ENCODE measurements around the gene KDELR1.
A peak's percentile ranks its signal among the peaks of the same experiment; 100 is the strongest.

KDELR1 gene

GRCh38 chr19:48346191-48346590 lies 45.2 kb downstream of the KDELR1 start:
- H3K9me3 ChIP-seq (ENCODE audit: control insufficient read depth in 1 of 2, low read length in 2 of 2) = no peaks in the 10 kb centered on the region
- H3K27ac ChIP-seq (ENCODE audit: low read depth, low read length) = no peak overlapping the region
- no peaks in the 10 kb centered on the region for H3K27me3 ChIP-seq (ENCODE audit: control insufficient read depth in 1 of 2, insufficient read depth in 2 of 2, low read length in 2 of 2)
- H3K36me3 ChIP-seq (ENCODE audit: control insufficient read depth in 1 of 2, insufficient read depth in 2 of 2, low read length in 2 of 2) = peaks cover 6 to 9% of the 10 kb centered on the region in 2 donors
- no peaks in the 10 kb centered on the region for H3K4me1 ChIP-seq (ENCODE audit: control insufficient read depth in 1 of 2, insufficient read depth in 2 of 2, low read length in 2 of 2)
- H3K4me3 ChIP-seq (ENCODE audit: low read depth in 1 of 2, low read length in 2 of 2) = no peak overlapping the region
- H3K9ac ChIP-seq (ENCODE audit: low read depth in 1 of 2, low read length in 2 of 2) = no peak overlapping the region

- Histone ChIP-seq H3K4me3 (ENCODE audit: low read depth in 1 of 2, low read length in 2 of 2) (no peak overlapping the region), H3K36me3 (ENCODE audit: control insufficient read depth in 1 of 2, insufficient read depth in 2 of 2, low read length in 2 of 2) (peaks cover 6 to 9% of the 10 kb centered on the region in 2 donors), H3K27me3 (ENCODE audit: control insufficient read depth in 1 of 2, insufficient read depth in 2 of 2, low read length in 2 of 2) (no peaks in the 10 kb centered on the region), H3K9ac (ENCODE audit: low read depth in 1 of 2, low read length in 2 of 2) (no peak overlapping the region), H3K27ac (ENCODE audit: low read depth, low read length) (no peak overlapping the region), H3K4me1 (ENCODE audit: control insufficient read depth in 1 of 2, insufficient read depth in 2 of 2, low read length in 2 of 2) (no peaks in the 10 kb centered on the region), H3K9me3 (ENCODE audit: control insufficient read depth in 1 of 2, low read length in 2 of 2) (no peaks in the 10 kb centered on the region)
Observed at GRCh38 chr19:48344892-48345291, 46.5 kb downstream of the KDELR1 start.

- Histone ChIP-seq H3K36me3 (ENCODE audit: control insufficient read depth in 1 of 2, insufficient read depth in 2 of 2, low read length in 2 of 2) (peaks cover 6 to 9% of the 10 kb centered on the region in 2 donors), H3K9ac (ENCODE audit: low read depth in 1 of 2, low read length in 2 of 2) (no peak overlapping the region), H3K27me3 (ENCODE audit: control insufficient read depth in 1 of 2, insufficient read depth in 2 of 2, low read length in 2 of 2) (no peaks in the 10 kb centered on the region), H3K9me3 (ENCODE audit: control insufficient read depth in 1 of 2, low read length in 2 of 2) (no peaks in the 10 kb centered on the region), H3K4me3 (ENCODE audit: low read depth in 1 of 2, low read length in 2 of 2) (no peak overlapping the region), H3K4me1 (ENCODE audit: control insufficient read depth in 1 of 2, insufficient read depth in 2 of 2, low read length in 2 of 2) (no peaks in the 10 kb centered on the region), H3K27ac (ENCODE audit: low read depth, low read length) (no peak overlapping the region)
Observed at GRCh38 chr19:48342841-48343540, 48.4 kb downstream of the KDELR1 start.

- no peak overlapping the region for H3K9ac ChIP-seq (ENCODE audit: low read depth in 1 of 2, low read length in 2 of 2)
- H3K27ac ChIP-seq (ENCODE audit: low read depth, low read length) = no peak overlapping the region
- no peak overlapping the region for H3K4me3 ChIP-seq (ENCODE audit: low read depth in 1 of 2, low read length in 2 of 2)
- H3K4me1 ChIP-seq (ENCODE audit: control insufficient read depth in 1 of 2, insufficient read depth in 2 of 2, low read length in 2 of 2) = no peaks in the 10 kb centered on the region
- H3K9me3 ChIP-seq (ENCODE audit: control insufficient read depth in 1 of 2, low read length in 2 of 2) = no peaks in the 10 kb centered on the region
- H3K36me3 ChIP-seq (ENCODE audit: control insufficient read depth in 1 of 2, insufficient read depth in 2 of 2, low read length in 2 of 2) = peaks cover 6 to 9% of the 10 kb centered on the region in 2 donors
- H3K27me3 ChIP-seq (ENCODE audit: control insufficient read depth in 1 of 2, insufficient read depth in 2 of 2, low read length in 2 of 2) = no peaks in the 10 kb centered on the region
Observed at GRCh38 chr19:48342414-48342738, 49.0 kb downstream of the KDELR1 start.

GRCh38 chr19:48341515-48342413 lies 49.6 kb downstream of the KDELR1 start:
- Histone ChIP-seq H3K27ac (ENCODE audit: low read depth, low read length) (no peak overlapping the region), H3K9ac (ENCODE audit: low read depth in 1 of 2, low read length in 2 of 2) (no peak overlapping the region), H3K9me3 (ENCODE audit: control insufficient read depth in 1 of 2, low read length in 2 of 2) (no peaks in the 10 kb centered on the region), H3K36me3 (ENCODE audit: control insufficient read depth in 1 of 2, insufficient read depth in 2 of 2, low read length in 2 of 2) (peaks cover 6 to 9% of the 10 kb centered on the region in 2 donors), H3K4me3 (ENCODE audit: low read depth in 1 of 2, low read length in 2 of 2) (no peak overlapping the region), H3K4me1 (ENCODE audit: control insufficient read depth in 1 of 2, insufficient read depth in 2 of 2, low read length in 2 of 2) (no peaks in the 10 kb centered on the region), H3K27me3 (ENCODE audit: control insufficient read depth in 1 of 2, insufficient read depth in 2 of 2, low read length in 2 of 2) (no peaks in the 10 kb centered on the region)

- no peaks in the 10 kb centered on the region for H3K9me3 ChIP-seq (ENCODE audit: control insufficient read depth in 1 of 2, low read length in 2 of 2)
- no peak overlapping the region for H3K9ac ChIP-seq (ENCODE audit: low read depth in 1 of 2, low read length in 2 of 2)
Observed at GRCh38 chr19:48340995-48341394, 50.4 kb downstream of the KDELR1 start.

GRCh38 chr19:48338802-48339503 lies 52.4 kb downstream of the KDELR1 start:
- no peaks in the 10 kb centered on the region for H3K9me3 ChIP-seq (ENCODE audit: control insufficient read depth in 1 of 2, low read length in 2 of 2)
- no peaks in the 10 kb centered on the region for H3K27me3 ChIP-seq (ENCODE audit: control insufficient read depth in 1 of 2, insufficient read depth in 2 of 2, low read length in 2 of 2)
- no peaks in the 10 kb centered on the region for H3K4me1 ChIP-seq (ENCODE audit: control insufficient read depth in 1 of 2, insufficient read depth in 2 of 2, low read length in 2 of 2)
- H3K36me3 ChIP-seq (ENCODE audit: control insufficient read depth in 1 of 2, insufficient read depth in 2 of 2, low read length in 2 of 2) = peaks cover 6 to 9% of the 10 kb centered on the region in 2 donors
- H3K27ac ChIP-seq (ENCODE audit: low read depth, low read length) = no peak overlapping the region
- no peak overlapping the region for H3K9ac ChIP-seq (ENCODE audit: low read depth in 1 of 2, low read length in 2 of 2)
- H3K4me3 ChIP-seq (ENCODE audit: low read depth in 1 of 2, low read length in 2 of 2) = no peak overlapping the region

More at GRCh38 chr19:48340995-48341394, 50.4 kb downstream of the KDELR1 start:
- Histone ChIP-seq H3K4me3 (ENCODE audit: low read depth in 1 of 2, low read length in 2 of 2) (no peak overlapping the region), H3K27ac (ENCODE audit: low read depth, low read length) (no peak overlapping the region), H3K4me1 (ENCODE audit: control insufficient read depth in 1 of 2, insufficient read depth in 2 of 2, low read length in 2 of 2) (no peaks in the 10 kb centered on the region), H3K27me3 (ENCODE audit: control insufficient read depth in 1 of 2, insufficient read depth in 2 of 2, low read length in 2 of 2) (no peaks in the 10 kb centered on the region), H3K36me3 (ENCODE audit: control insufficient read depth in 1 of 2, insufficient read depth in 2 of 2, low read length in 2 of 2) (peaks cover 6 to 9% of the 10 kb centered on the region in 2 donors)

- H3K9ac ChIP-seq (ENCODE audit: low read depth in 1 of 2, low read length in 2 of 2) = no peak overlapping the region
- H3K27me3 ChIP-seq (ENCODE audit: control insufficient read depth in 1 of 2, insufficient read depth in 2 of 2, low read length in 2 of 2) = no peaks in the 10 kb centered on the region
- H3K36me3 ChIP-seq (ENCODE audit: control insufficient read depth in 1 of 2, insufficient read depth in 2 of 2, low read length in 2 of 2) = peaks cover 6 to 9% of the 10 kb centered on the region in 2 donors
- H3K4me3 ChIP-seq (ENCODE audit: low read depth in 1 of 2, low read length in 2 of 2) = no peak overlapping the region
- no peak overlapping the region for H3K27ac ChIP-seq (ENCODE audit: low read depth, low read length)
- H3K4me1 ChIP-seq (ENCODE audit: control insufficient read depth in 1 of 2, insufficient read depth in 2 of 2, low read length in 2 of 2) = peaks cover 4% of the 10 kb centered on the region in 2 donors
- no peaks in the 10 kb centered on the region for H3K9me3 ChIP-seq (ENCODE audit: control insufficient read depth in 1 of 2, low read length in 2 of 2)
Observed at GRCh38 chr19:48338253-48338755, 53.0 kb downstream of the KDELR1 start.

GRCh38 chr19:48333467-48334384 lies 57.6 kb downstream of the KDELR1 start:
- H3K9ac ChIP-seq (ENCODE audit: low read depth in 1 of 2, low read length in 2 of 2) = peak overlapping the region; percentile 94 to 97
- no peaks in the 10 kb centered on the region for H3K27me3 ChIP-seq (ENCODE audit: control insufficient read depth in 1 of 2, insufficient read depth in 2 of 2, low read length in 2 of 2)
- H3K9me3 ChIP-seq (ENCODE audit: control insufficient read depth in 1 of 2, low read length in 2 of 2) = peaks cover 0 to 2% of the 10 kb centered on the region in 2 donors
- no peaks in the 10 kb centered on the region for H3K36me3 ChIP-seq (ENCODE audit: control insufficient read depth in 1 of 2, insufficient read depth in 2 of 2, low read length in 2 of 2)
- peaks cover 28 to 40% of the 10 kb centered on the region in 2 donors for H3K4me1 ChIP-seq (ENCODE audit: control insufficient read depth in 1 of 2, insufficient read depth in 2 of 2, low read length in 2 of 2)
- peak overlapping the region; percentile 95 for H3K27ac ChIP-seq (ENCODE audit: low read depth, low read length)
- H3K4me3 ChIP-seq (ENCODE audit: low read depth in 1 of 2, low read length in 2 of 2) = peak overlapping the region; percentile 71 to 89
